GM19238 (cell line): ENCODE data around the gene U2AF1L4.
A peak's percentile ranks its signal among the peaks of the same experiment; 100 is the strongest.

Experiments
- DNase-seq: peaks from one replicate; pipeline ENCODE4 v3.0.0; 2011; ENCODE audit warnings: low spot score; ENCODE audit not compliant: insufficient read length

U2AF1L4 gene, protein sequence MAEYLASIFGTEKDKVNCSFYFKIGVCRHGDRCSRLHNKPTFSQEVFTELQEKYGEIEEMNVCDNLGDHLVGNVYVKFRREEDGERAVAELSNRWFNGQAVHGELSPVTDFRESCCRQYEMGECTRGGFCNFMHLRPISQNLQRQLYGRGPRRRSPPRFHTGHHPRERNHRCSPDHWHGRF

DNA sequence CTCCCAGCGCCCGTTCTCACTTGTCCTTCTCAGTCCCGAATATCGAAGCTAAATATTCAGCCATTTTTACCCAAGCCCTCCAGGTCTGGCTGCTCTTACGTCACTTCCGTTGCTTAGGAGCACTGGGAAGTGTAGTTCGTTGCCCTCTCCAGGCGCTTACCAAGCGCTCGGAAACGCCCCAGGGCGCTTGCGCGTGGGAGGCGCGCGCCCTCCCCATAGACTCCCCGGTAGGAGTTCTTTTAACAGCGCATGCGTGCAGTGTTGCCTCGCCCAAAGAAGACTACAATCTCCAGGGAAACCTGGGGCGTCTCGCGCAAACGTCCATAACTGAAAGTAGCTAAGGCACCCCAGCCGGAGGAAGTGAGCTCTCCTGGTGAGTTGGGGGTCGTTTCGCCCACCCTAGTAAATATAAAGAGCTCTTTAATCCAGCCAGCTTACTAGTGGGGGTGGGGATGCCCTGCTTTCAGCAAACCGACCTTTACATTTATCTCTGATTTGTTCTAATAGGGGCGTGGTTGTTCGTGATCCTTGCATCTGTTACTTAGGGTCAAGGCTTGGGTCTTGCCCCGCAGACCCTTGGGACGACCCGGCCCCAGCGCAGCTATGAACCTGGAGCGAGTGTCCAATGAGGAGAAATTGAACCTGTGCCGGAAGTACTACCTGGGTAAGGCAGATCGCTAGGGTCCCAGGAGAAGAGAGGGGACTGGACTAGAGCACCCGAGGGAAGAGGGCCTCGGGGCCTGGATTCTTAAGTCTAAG, at the start of gene U2AF1L4, which contains the start of gene PSENEN:
Gene U2AF1L4, minus strand, starts transcription at position 91 of the 759 bp plus-strand sequence. Its CDS starts 27 bp downstream, at position 64.
Gene PSENEN, plus strand, starts transcription at position 324 of the 759 bp plus-strand sequence. Its CDS starts 280 bp downstream, at position 604.
- DNase-seq, result peak; percentile 76

DNA sequence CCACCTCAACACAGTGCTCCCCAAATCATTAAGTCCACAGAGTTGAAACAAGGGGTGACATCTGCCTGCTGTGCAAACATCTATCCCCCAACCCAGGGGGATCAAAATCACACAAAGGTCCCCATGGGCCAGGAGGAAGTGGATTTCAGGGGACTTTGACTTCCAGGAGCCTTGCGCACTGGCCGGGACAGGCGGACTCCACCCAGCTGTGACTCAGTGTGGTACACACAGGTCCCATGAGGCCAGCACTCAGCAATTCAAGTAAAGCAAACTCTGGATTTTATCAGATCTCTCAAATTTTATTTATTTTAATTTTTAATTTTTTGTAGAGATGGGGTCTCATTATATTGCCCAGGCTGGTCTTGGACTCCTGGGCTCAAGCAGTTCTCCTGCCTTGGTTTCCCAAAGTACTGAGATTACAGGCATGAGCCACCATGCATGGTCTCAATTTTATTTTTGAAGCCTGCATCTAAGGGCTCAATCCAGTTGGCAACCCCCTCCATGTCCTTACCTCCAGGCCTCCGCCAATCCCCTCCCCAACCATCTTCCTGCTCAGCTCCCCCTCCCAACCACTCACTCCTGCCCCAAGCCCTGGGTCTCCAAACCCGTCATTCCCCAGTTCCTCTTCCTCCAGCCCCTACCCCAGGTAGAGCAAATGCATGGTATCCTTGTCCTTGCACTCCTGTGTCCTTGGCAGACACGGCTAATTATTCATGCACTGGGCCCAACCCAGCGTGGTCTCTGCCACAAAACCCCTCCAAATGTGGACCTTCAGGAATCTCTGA, 48.4 kb upstream of the U2AF1L4 start:
- no peak for DNase-seq

DNA sequence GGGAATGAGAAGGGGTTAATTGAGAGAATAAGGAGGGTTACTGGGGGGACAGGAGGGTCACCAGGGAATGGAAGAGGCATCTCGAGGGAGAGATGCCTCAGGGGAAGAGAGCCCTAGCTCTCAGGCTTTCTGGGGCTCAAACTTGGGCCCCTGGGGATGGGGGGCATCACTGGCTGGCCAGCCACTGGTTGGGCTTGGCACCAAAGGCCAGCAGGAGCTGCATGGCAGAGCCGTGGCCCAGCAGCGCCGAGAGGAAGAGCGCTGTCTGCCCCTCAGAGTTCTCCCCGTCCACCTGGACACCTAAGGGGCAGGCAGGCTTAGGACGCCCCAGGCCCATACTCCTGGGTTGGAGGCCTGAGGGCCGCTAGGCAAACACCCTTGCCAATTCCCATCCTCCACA, 47.7 kb upstream of the U2AF1L4 start:
- DNase-seq, result no peak

DNA sequence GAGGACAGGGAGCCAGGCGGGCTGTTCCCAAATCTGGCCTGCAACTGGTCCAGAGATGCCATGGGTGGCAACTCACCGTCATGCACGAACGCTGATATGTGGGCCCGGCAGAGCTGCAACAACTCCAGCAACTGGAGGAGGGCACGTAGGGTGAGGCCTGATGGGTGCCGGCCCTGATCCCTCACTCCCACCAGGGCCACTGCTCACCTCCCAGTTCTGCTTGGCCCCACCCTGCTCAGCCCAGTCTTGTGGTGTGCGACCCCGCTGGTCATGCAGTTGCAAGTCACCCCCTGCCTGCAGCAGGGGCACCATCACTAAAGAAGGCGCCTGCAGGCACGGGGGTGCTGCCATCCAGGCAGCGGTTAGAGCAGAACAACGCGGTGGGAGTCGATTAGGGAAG, 47.1 kb upstream of the U2AF1L4 start:
- DNase-seq, result no peak

DNA sequence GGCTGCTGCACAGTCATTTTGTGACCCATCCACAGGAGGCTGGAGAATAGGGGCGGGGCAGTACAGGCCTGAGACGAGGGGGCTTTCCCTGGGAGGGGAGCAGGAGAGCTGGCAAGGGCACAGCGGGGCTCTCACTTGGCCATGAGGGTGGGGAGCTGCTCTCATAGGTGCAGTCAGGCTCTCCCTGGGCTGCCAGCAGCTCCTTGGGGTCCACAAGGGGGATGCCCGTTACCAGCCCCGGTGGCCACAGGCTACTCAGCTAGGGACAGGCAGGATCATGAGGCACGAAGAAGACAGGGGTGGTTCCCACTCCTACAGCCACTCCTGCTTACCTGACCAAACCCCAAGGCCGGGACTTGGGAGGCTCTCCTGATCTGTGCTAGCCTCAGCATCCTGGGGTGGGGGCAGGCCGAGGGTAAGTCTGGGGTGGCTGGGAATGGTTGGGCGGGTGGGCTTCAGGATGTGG, 46.6 kb upstream of the U2AF1L4 start:
- no peak for DNase-seq

DNA sequence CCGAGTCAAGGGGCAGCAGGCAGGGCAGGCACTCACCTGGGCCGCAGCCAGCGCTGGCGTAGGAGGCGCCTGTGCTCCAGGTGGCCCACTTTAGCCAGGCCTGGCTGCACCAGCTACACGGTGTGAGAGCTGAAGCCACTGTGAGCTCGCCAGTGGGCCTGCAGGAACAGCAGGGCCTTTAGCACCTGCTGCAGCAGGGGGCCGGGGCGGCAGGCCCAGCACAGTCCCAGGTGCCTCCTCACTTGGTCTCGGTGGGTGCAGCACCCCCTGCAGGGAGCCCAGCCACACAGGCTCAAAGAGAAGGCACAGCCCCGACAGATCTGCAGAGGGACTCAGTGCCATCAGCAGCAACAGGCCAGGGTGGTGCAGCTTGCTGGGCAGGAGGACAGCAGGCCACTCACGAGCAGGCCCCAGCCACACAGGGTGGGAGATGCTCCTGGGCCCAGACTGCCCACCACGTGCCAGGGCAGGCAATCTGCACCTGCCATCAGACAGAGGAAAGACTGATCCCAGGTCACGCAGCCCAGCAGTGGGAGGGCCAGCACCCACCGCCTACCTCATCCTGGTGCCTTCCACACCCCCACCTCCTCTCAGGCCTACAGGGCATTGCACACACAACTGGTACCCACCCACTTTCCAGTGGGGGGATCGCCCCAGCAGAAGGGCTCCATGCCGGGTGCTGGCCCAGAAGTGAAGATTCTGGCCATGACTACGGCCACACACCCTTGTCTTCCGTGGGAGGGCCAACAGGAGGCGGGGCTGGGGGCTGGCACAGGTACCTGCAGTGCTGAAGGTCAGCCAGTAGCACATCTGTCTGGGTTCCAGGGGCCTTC, 46.0 kb upstream of the U2AF1L4 start:
- DNase-seq, result no peak

DNA sequence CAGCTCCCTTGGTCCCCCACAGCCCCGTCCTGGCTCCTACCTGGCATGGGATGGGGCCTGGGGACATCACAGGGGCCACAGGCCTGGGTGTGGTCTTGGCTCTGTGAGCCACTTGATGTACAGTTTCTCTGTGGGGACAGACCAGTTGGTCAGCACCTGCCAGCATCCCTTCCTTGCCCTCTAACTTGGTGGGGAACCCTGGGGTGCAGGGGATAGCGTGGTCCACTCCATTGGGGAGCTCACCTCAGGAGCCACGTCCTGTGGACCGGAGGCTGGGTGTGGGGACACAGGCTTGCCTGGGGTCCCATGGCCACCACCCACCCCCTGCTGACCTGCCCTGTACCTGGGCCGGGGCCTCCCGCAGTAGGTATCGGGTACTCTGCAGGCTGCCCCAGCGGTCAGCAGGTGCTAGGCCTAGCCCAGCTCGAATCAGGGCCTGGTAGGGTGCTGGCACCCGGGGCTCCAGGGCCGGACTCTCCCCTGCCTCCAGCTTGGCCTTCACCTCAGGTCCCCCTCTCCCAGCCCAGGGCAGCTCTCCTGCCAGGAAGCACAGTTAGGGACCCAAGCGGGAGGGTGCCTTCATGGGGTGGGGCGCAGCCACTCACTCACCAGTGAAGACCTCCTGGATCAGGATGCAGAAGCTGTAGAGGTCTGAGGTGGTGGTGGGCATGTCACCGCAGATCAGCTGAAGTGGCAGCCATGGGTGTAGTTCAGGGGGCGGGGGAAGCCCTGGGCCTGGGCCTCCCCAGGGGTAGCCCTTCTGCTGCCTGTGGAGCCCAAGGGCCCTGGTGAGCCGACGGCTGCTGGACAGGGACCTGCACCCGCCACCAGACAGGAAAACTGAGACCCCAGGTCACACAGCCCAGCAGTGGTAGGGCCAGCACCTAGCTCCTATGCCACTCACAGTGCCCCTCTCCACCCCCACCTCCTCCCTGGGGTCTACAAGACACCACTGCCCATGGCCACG, 45.0 kb upstream of the U2AF1L4 start:
- no peak for DNase-seq

DNA sequence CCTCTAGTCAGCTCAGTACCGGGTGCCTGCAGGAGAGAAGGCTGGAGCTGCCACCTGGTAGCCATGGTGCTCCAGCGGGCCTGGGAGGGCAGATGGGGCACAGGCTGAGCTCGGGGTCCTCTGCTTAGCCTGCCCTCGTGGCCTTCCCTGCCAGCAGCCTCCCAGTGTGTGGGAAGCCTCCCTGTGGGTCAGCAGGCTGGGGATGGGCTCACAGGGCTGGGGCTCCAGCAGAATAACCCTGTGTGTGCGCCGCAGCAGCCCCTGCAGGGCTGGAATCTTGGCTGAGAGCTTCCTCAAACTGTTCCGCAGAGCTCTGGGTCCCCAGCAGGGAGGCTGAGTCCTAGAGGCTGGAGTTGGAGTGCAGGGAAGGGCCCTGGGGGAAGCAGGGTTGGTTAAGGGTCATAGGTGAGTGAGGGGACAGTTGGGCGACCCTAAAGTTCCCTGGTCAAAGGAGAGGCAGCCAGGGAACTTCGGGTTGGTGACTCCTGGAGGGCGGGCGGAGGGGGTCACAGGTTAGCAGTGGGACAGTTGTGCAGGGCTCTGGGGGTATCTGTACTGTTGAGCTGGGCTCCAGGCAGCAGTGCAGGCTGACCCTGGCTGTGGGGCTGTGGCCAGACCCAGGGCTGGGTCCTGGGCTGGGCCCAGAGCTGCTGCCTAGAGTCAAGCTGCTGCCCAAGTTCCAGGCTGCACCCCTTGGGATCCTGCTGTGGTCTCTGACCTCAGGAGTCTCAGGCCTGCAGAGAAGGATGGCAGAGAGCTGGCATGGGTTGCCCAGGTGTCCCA, 44.2 kb upstream of the U2AF1L4 start:
- no peak for DNase-seq

DNA sequence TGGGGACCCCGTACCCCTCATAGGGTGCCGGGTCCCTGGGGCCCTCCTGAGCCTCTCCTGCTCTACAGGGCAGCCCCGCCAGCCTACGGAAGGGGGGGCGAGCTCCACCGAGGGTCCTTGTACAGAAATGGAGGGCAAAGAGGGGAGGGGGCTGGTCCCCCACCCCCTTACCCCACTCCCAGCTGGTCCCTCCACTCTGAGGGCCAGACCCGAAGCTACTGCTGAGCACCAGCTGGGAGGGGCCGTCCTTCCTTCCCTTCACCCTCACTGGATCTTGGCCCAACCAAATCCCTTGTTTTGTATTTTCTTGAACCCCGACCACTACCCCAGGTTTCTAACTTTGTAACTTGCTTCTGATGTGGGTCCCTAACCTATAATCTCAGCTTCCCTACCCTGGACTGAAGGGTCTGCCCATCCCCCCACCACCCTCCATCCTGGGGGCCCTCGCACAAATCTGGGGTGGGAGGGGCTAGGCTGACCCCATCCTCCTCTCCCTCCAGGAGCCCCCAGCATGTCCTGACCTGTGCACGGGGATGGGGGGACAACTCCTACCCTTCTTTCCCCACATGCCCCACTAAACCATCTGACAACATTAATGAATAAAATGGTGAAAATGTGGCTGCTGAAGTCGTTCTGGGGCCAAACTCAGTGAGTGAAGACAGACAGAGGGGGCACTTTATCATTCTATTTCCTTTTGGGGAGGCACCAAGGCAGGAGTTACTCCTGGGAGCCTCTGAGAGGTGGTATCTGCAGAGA, 43.2 kb upstream of the U2AF1L4 start:
- DNase-seq, result no peak

DNA sequence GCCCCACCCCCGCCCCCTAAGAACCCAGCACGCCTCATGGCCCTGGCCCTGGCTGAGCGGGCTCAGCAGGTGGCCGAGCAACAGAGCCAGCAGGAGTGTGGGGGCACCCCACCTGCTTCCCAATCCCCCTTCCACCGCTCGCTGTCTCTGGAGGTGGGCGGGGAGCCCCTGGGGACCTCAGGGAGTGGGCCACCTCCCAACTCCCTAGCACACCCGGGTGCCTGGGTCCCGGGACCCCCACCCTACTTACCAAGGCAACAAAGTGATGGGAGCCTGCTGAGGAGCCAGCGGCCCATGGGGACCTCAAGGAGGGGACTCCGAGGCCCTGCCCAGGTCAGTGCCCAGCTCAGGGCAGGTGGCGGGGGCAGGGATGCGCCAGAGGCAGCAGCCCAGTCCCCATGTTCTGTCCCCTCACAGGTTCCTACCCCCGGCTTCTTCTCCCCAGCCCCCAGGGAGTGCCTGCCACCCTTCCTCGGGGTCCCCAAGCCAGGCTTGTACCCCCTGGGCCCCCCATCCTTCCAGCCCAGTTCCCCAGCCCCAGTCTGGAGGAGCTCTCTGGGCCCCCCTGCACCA, 42.1 kb upstream of the U2AF1L4 start:
- DNase-seq, result no peak

DNA sequence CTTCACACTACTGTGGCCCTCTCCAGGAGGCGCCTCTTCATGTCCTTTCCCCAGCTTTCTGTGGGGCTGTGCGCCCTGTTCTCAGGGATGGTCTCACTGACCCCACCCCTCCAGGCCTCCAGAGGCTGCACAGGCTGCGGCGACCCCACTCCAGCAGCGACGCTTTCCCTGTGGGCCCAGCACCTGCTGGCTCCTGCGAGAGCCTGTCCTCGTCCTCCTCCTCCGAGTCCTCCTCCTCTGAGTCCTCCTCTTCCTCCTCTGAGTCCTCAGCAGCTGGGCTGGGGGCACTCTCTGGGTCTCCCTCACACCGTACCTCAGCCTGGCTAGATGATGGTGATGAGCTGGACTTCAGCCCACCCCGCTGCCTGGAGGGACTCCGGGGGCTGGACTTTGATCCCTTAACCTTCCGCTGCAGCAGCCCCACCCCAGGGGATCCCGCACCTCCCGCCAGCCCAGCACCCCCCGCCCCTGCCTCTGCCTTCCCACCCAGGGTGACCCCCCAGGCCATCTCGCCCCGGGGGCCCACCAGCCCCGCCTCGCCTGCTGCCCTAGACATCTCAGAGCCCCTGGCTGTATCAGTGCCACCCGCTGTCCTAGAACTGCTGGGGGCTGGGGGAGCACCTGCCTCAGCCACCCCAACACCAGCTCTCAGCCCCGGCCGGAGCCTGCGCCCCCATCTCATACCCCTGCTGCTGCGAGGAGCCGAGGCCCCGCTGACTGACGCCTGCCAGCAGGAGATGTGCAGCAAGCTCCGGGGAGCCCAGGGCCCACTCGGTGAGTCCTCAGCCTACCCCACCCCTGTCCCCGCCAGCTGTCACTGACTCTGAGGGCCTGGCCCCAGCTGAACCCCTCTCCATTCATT, 41.3 kb upstream of the U2AF1L4 start:
- no peak for DNase-seq

DNA sequence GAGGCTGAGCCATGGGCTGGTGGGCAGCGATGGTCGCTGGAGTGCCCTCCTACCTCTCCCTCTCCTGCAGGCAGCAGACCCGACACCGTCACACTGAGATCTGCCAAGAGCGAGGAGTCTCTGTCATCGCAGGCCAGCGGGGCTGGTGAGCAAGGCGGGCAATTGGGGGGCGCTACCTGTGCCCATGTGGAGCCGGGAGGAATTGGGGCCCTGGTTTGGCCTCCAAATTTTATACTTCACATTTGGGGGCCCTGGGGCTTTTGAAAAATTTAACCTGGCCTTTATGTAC, 40.1 kb upstream of the U2AF1L4 start:
- no peak for DNase-seq

DNA sequence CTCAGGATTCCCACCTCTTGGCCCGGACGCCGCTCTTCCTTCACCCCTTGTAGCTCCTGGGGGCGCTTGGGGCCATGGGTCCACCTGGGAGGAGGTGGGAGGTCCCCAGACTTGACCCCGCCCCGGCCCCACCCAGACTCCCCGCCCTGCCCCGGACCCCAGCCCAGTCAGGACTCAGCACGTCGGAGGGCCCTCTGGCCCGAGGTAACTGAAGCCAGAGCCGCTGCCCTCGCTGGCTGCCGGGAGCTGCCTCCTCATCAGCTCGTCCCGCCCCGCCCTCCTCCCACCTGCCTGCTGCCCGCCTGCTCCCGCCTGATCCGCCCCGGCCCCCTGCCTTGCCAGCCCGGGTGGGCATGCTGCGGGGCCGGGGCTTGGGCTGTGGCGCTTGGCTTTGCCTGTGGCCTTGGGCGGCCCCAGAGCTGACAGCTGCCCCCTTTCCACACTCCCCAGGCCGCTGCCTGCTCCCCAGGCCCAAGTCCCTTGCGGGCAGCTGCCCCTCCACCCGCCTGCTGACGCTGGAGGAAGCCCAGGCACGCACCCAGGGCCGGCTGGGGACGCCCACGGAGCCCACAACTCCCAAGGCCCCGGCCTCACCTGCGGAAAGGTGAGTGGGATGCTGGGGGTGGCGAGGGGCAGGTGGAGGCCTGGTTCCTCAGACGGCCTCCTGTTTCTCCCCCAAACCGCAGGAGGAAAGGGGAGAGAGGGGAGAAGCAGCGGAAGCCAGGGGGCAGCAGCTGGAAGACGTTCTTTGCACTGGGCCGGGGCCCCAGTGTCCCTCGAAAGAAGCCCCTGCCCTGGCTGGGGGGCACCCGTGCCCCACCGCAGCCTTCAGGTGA, 39.5 kb upstream of the U2AF1L4 start:
- no peak for DNase-seq

DNA sequence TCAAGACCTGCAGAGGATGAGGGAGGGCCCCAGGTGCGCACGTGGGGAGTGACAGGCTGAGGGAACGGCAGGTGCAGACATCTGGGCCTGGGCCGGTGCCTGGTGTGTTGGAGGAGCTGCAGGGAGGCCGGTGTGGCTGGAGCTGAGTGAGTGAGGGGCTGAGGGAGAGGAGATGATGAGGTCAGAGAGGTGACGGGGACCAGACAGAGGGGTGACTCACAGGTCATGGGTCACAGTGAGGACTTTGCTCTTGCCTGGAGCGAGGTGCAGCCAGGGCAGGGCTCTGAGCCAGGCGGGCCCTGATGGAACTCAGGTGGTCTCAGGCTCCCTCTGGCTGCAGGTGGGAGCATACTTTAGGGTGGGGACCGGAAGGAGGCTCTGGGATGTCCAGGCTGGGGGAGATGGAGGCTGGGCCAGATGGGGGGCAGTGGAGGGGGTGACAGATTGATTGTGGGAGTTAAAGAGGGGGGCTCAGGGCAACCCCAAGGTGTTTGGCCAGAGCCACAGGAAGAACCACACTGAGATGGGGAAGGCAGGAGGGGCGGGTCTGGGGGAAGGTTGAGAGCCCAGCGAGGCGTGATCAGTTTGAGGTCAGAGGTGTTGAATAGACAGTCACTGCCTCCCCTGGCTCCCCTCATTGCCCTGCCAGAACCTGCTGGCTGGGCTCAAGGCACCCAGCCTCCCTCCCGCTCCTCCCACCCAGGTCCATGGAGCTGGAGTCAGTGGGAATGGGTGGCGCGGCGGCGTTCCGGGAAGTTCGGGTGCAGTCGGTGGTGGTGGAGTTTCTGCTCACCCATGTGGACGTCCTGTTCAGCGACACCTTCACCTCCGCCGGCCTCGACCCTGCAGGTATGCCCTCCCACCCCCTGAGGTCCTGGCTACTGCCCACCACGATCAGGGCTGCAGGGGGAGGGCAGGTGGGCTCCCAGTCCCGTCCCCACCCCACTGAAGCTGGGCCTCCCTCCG, 38.5 kb upstream of the U2AF1L4 start:
- DNase-seq, result no peak

DNA sequence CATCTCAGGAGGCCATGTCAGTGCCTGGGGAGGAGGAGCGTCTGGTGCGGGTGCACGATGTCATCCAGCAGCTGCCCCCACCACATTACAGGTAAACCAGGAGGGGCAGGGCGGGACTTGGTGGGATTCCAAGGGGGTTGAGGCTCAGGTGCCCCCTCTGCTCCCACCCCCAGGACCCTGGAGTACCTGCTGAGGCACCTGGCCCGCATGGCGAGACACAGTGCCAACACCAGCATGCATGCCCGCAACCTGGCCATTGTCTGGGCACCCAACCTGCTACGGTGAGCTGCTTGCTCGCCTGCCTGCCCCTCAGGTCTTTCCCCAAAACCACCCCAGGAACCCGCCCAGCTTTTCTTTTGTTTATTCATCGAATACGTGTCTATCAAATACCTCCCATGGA, 37.4 kb upstream of the U2AF1L4 start:
- DNase-seq, result no peak
